PC-9 (cell line): Measurements from ENCODE around the gene SPHK1. TPM values are rescaled to one million over a fixed set of nuclear protein-coding genes. Genes with fewer than 3 reads are reported as not detected.

Experiments
- BruUV-seq: library from RNA; stranded (reverse); fragments of 400-500 nt; replicated peaks from 2 replicates; lab custom pipeline; 2021; lab: Mats Ljungman, UMichigan
- CTCF ChIA-PET: fragments of 300-600 bp; sonication (Branson Sonifier 250); formaldehyde crosslinking; loops from one replicate; lab custom pipeline; 2022; ENCODE audit warnings: antibody characterized with exemption; lab: Charles Lee
- POLR2A ChIA-PET: fragments of 300-600 bp; sonication (Branson Sonifier 250); formaldehyde crosslinking; loops from one replicate; lab custom pipeline; 2022; ENCODE audit warnings: antibody characterized with exemption; ENCODE audit not compliant: unreplicated experiment; lab: Charles Lee
- DNase-seq, 2 experiments: peaks; one replicate each; pipeline versions ENCODE4 v3.0.0 to v3.0.0-alpha.2; 2015 to 2022; ENCODE audit warnings: mixed read lengths in 1 of 2
- H2AFZ ChIP-seq: fragments of 200-600 bp; sonication (generic); 2 replicates; pipeline ENCODE4 v1.8.1; 2017; ENCODE audit warnings: antibody characterized with exemption
- H3F3A ChIP-seq: fragments of 200-600 bp; sonication (generic); 2 replicates; pipeline ENCODE4 v1.8.1; 2017; ENCODE audit warnings: antibody characterized with exemption, mild to moderate bottlenecking, low read depth; ENCODE audit not compliant: insufficient read depth
- H3K27ac ChIP-seq: fragments of 200-600 bp; sonication (generic); 2 replicates; pipeline ENCODE4 v1.6.1; 2016; ENCODE audit warnings: mixed run types
- H3K27me3 ChIP-seq: fragments of 200-600 bp; sonication (generic); 2 replicates; pipeline ENCODE4 v1.6.1; 2016; ENCODE audit warnings: low read depth, mixed run types; ENCODE audit not compliant: insufficient read depth
- H3K36me3 ChIP-seq: fragments of 200-600 bp; sonication (generic); 2 replicates; pipeline ENCODE4 v1.6.1; 2016; ENCODE audit warnings: low read depth, mixed run types
- H3K4me1 ChIP-seq: fragments of 200-600 bp; sonication (generic); replicated peaks from 2 replicates; pipeline ENCODE4 v1.6.1; 2016; ENCODE audit warnings: mixed run types; ENCODE audit not compliant: insufficient read depth
- H3K4me2 ChIP-seq: fragments of 200-600 bp; sonication (generic); 2 replicates; pipeline ENCODE4 v1.6.1; 2017; ENCODE audit warnings: mixed run types
- H3K4me3 ChIP-seq: fragments of 200-600 bp; sonication (generic); 2 replicates; pipeline ENCODE4 v1.6.1; 2016; ENCODE audit warnings: mixed run types
- H3K79me2 ChIP-seq: fragments of 200-600 bp; sonication (generic); 2 replicates; pipeline ENCODE4 v1.6.1; 2017; ENCODE audit warnings: low read depth, mixed run types
- H3K9me2 ChIP-seq: fragments of 200-600 bp; sonication (generic); 2 replicates; pipeline ENCODE4 v1.8.1; 2017; ENCODE audit warnings: mild to moderate bottlenecking; ENCODE audit not compliant: insufficient read depth
- H3K9me3 ChIP-seq: fragments of 200-600 bp; sonication (generic); 2 replicates; pipeline ENCODE4 v1.8.1; 2016; ENCODE audit warnings: low read depth; ENCODE audit not compliant: insufficient read depth
- H4K20me1 ChIP-seq: fragments of 200-600 bp; sonication (generic); 2 replicates; pipeline ENCODE4 v1.8.1; 2017; ENCODE audit not compliant: insufficient read depth
- EZH2 ChIP-seq: fragments of 200-600 bp; sonication (generic); IDR thresholded peaks from 2 replicates; pipeline ENCODE4 v1.8.0; 2017; ENCODE audit warnings: antibody characterized with exemption, low read depth
- intact Hi-C: fragments of 100-400 bp; cut with micrococcal nuclease; formaldehyde crosslinking; loops from one replicate; pipeline ENCODE4 v1.10.0; 2022; ENCODE audit not compliant: unreplicated experiment
- total RNA-seq: library from RNA; stranded (reverse); gene quantifications from 2 replicates; pipeline ENCODE4 v1.2.3, GENCODE V29; 2021
- TF ChIP-seq, protein P1 (sequence below): fragments of 200-600 bp; sonication (generic); conservative IDR thresholded peaks from 2 replicates; pipeline ENCODE4 v1.6.1; 2017; ENCODE audit warnings: mixed run types, antibody characterized with exemption, mild to moderate bottlenecking, moderate library complexity

SPHK1 gene
- total RNA-seq, 1 experiment from 2014 or later, result 5.5 TPM

- no TSS peak for BruUV-seq
- Histone ChIP-seq H3K79me2 (no peaks in the 10 kb centered on the region), H3K27me3 (no peaks in the 10 kb centered on the region), H2AFZ (no peak overlapping the region), H4K20me1 (no peaks in the 10 kb centered on the region), H3F3A (no peaks in the 10 kb centered on the region), H3K4me3 (no peak overlapping the region), H3K9me2 (no peaks in the 10 kb centered on the region), H3K4me2 (no peak overlapping the region), H3K36me3 (no peaks in the 10 kb centered on the region), H3K4me1 (no peaks in the 10 kb centered on the region), H3K9me3 (no peaks in the 10 kb centered on the region), H3K27ac (no peak overlapping the region)
- intact Hi-C loops, result no loop called here
- DNase-seq, result no peak
- no peak for TF ChIP-seq EZH2
- TF ChIP-seq, protein P1, sequence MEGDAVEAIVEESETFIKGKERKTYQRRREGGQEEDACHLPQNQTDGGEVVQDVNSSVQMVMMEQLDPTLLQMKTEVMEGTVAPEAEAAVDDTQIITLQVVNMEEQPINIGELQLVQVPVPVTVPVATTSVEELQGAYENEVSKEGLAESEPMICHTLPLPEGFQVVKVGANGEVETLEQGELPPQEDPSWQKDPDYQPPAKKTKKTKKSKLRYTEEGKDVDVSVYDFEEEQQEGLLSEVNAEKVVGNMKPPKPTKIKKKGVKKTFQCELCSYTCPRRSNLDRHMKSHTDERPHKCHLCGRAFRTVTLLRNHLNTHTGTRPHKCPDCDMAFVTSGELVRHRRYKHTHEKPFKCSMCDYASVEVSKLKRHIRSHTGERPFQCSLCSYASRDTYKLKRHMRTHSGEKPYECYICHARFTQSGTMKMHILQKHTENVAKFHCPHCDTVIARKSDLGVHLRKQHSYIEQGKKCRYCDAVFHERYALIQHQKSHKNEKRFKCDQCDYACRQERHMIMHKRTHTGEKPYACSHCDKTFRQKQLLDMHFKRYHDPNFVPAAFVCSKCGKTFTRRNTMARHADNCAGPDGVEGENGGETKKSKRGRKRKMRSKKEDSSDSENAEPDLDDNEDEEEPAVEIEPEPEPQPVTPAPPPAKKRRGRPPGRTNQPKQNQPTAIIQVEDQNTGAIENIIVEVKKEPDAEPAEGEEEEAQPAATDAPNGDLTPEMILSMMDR, result no peak
- ChIA-PET CTCF (interaction anchor here (0.6 to 2.4 kb wide), 2 partner anchors 10 to 19 kb away, joined by 3 to 11 read pairs; partner anchors contain the start of gene PRPSAP1), POLR2A (interaction anchor here (0.6 kb wide), 1 partner anchor 10 kb away, joined by 7 read pairs; the partner anchor contains the start of gene PRPSAP1)
These were observed 21.1 kb upstream of the SPHK1 start for GRCh38 chr17:76363107-76363842.

- Histone ChIP-seq H3K4me1 (no peaks in the 10 kb centered on the region), H3K36me3 (no peaks in the 10 kb centered on the region), H2AFZ (no peak overlapping the region), H3F3A (no peaks in the 10 kb centered on the region; the same call in 1 of the 2 replicates), H4K20me1 (no peaks in the 10 kb centered on the region), H3K9me3 (no peaks in the 10 kb centered on the region), H3K9me2 (no peaks in the 10 kb centered on the region), H3K27ac (no peak overlapping the region), H3K4me2 (no peak overlapping the region), H3K4me3 (no peak overlapping the region), H3K79me2 (no peaks in the 10 kb centered on the region), H3K27me3 (no peaks in the 10 kb centered on the region)
- DNase-seq, result no peak
- BruUV-seq, result no TSS peak
- ChIA-PET CTCF (interaction anchor here (0.6 to 2.4 kb wide), 12 partner anchors 12 to 367 kb away, joined by 3 to 24 read pairs (median 10); partner anchors contain the start of genes PRPSAP1 and SPHK1), POLR2A (interaction anchor here (0.6 kb wide), 2 partner anchors 32 to 50 kb away, joined by 4 to 11 read pairs; no protein-coding TSS in a partner anchor)
- no peak for TF ChIP-seq EZH2
- TF ChIP-seq, protein P1, result peak; percentile 65
- intact Hi-C loops, result loop anchor here (1.0 kb wide), 1 partner anchor 33 kb away; no protein-coding TSS in a partner anchor
These were observed 19.0 kb upstream of the SPHK1 start for GRCh38 chr17:76365256-76365903.

DNA sequence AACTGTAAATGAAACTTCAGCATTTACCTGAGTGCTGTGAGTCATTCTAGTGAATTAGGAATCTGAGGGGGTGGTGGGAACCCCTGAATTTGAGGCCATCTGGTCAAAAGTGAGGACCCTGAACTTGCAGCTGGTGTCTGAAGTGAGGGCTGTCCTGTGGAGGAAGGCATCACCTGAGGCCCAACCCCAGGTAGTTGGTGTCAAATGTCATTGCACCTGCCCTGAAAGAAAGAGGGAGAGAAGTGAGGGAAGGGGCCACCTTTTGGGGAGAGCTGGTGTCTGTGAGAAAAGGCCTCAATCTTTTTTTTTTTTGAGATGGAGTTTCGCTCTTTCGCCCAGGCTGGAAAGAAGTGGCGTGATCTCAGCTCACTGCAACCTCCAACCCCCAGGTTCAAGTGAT, 18.2 kb upstream of the SPHK1 start:
- BruUV-seq, result no TSS peak
- CTCF ChIA-PET, result interaction anchor here (0.7 to 1.7 kb wide), 4 partner anchors 19 to 94 kb away, joined by 4 to 18 read pairs (median 11); no protein-coding TSS in a partner anchor
- H3K36me3 ChIP-seq, result no peaks in the 10 kb centered on the region

More for the DNA sequence above, 18.2 kb upstream of the SPHK1 start:
- Histone ChIP-seq H3K27me3 (no peaks in the 10 kb centered on the region), H3K9me3 (no peaks in the 10 kb centered on the region), H3K4me1 (no peaks in the 10 kb centered on the region), H4K20me1 (no peaks in the 10 kb centered on the region), H2AFZ (no peak overlapping the region), H3K79me2 (no peaks in the 10 kb centered on the region), H3K4me2 (no peak overlapping the region), H3K27ac (no peak overlapping the region), H3K4me3 (no peak overlapping the region), H3K9me2 (no peaks in the 10 kb centered on the region), H3F3A (peaks cover 4% of the 10 kb centered on the region; the same call in 1 of the 2 replicates)
- TF ChIP-seq, protein P1, result no peak
- no peak for TF ChIP-seq EZH2
- intact Hi-C loops, result no loop called here
- DNase-seq, result no peak
- POLR2A ChIA-PET, result no interaction called here
